ENCODE data around the gene NTN5. TPM values are rescaled to one million over a fixed set of nuclear protein-coding genes. Genes with fewer than 3 reads are reported as not detected.

NTN5 gene
- total RNA-seq, 1 donor from 2014 or later: 0.11 TPM

DNA sequence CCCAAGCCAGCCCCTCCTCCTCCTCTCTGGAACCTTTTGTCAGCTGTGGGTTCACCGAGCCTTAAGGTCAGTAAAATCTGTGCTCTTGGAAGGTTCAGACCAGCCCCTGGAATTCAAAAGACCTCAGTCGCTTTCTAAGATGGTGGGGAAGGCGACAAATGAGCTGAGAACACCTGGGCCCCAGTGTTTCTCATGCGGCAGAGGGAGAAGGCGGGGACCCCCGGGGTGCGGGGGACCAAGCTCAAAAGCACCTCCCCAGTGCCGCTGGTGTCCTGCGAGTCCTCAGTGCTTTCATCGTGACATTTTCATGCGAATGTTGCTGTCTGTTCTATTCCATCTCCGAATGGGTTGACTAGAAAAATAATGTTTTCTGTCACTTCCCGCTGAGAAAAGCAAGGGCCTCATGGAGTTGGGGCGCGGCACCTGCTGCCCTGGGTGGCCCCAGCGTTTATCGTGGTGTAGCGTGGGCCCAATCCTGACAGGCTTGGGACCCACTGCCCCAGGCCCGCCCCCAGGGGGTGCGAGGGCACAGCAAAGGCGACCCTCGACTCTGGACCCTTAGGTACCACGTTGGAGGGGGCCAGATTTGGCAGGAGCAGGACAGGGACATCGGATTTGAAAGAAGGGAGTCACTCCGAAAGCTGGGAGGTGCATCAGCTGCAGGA, 751 bp upstream of the NTN5 start:
- no peak overlapping the region for H3K4me3 Mint-ChIP-seq (ENCODE audit: unreplicated experiment)
- H3K4me2 ChIP-seq (ENCODE audit: low read length): no peak overlapping the region

DNA sequence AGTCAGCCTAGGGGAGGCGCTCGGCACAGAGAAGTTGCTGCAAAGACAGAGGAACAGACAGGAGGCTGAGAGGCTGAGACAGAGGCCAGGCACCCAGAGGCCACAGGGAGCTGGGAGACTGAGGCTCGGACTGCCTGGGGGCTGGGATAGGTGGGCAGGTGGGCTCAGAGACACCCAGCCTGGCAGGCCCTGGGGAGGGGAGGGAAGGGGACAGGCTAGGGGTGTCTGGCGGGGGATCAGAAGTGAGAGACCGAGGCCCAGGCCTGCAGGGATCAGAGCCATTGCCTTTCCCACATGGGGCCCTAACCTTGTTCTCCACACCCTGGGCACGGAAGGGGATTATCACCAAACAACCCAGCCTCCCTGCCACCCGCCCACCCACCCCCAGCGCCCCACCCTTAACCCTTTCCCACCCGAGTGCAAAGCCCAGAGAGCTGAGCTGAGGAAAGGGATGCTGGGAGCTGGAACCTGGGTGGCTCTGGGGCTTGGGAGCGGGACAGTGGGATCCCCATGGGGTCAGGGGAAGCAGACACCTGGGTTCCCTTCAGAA, 1.3 kb downstream of the NTN5 start:
- no peaks in the 10 kb centered on the region for H3K79me2 ChIP-seq (ENCODE audit: insufficient read depth, low read length)
- DNase-seq (ENCODE audit: low read depth) (no peak), FAIRE-seq (no peak)
- H3K27me3 ChIP-seq (ENCODE audit: insufficient read depth, low read length): no peaks in the 10 kb centered on the region
- Mint-ChIP-seq H3K4me1 (ENCODE audit: low read depth, unreplicated experiment) (no peaks in the 10 kb centered on the region), H3K27me3 (ENCODE audit: low read depth, unreplicated experiment) (peaks cover 31% of the 10 kb centered on the region), H3K27ac (ENCODE audit: unreplicated experiment) (no peak overlapping the region), H3K36me3 (ENCODE audit: low read depth, unreplicated experiment) (no peaks in the 10 kb centered on the region), H3K4me3 (ENCODE audit: unreplicated experiment) (no peak overlapping the region), H3K9me3 (ENCODE audit: unreplicated experiment) (no peaks in the 10 kb centered on the region)
- H3K4me3 ChIP-seq (ENCODE audit: insufficient read depth, low read depth, low read length): no peak overlapping the region
- H4K20me1 ChIP-seq (ENCODE audit: insufficient read depth, low read length): no peaks in the 10 kb centered on the region
- H3K9ac ChIP-seq (ENCODE audit: low read length): no peak overlapping the region
- H3K4me1 ChIP-seq (ENCODE audit: insufficient read depth, low read length): no peaks in the 10 kb centered on the region
- H3K4me2 ChIP-seq (ENCODE audit: low read length): no peak overlapping the region
- H3K36me3 ChIP-seq (ENCODE audit: insufficient read depth, low read length): no peaks in the 10 kb centered on the region
- peaks cover 3% of the 10 kb centered on the region for H3K9me3 ChIP-seq (ENCODE audit: insufficient read depth, low read depth, low read length)
- H3K27ac ChIP-seq (ENCODE audit: low read depth, low read length): no peak overlapping the region
- TF ChIP-seq EZH2 (IDR thresholded peaks at IDR 0.05; ENCODE audit: insufficient read depth, low read length): no peak
- no peak overlapping the region for H2AFZ ChIP-seq (ENCODE audit: low read depth, low read length)

More for the DNA sequence above, 751 bp upstream of the NTN5 start:
- H3K4me1 ChIP-seq (ENCODE audit: insufficient read depth, low read length): no peaks in the 10 kb centered on the region
- H3K4me3 ChIP-seq (ENCODE audit: insufficient read depth, low read depth, low read length): no peak overlapping the region
- Mint-ChIP-seq H3K27me3 (ENCODE audit: low read depth, unreplicated experiment) (peaks cover 34% of the 10 kb centered on the region), H3K27ac (ENCODE audit: unreplicated experiment) (no peak overlapping the region), H3K36me3 (ENCODE audit: low read depth, unreplicated experiment) (no peaks in the 10 kb centered on the region), H3K4me1 (ENCODE audit: low read depth, unreplicated experiment) (no peaks in the 10 kb centered on the region), H3K9me3 (ENCODE audit: unreplicated experiment) (no peaks in the 10 kb centered on the region)
- TF ChIP-seq, protein P1, sequence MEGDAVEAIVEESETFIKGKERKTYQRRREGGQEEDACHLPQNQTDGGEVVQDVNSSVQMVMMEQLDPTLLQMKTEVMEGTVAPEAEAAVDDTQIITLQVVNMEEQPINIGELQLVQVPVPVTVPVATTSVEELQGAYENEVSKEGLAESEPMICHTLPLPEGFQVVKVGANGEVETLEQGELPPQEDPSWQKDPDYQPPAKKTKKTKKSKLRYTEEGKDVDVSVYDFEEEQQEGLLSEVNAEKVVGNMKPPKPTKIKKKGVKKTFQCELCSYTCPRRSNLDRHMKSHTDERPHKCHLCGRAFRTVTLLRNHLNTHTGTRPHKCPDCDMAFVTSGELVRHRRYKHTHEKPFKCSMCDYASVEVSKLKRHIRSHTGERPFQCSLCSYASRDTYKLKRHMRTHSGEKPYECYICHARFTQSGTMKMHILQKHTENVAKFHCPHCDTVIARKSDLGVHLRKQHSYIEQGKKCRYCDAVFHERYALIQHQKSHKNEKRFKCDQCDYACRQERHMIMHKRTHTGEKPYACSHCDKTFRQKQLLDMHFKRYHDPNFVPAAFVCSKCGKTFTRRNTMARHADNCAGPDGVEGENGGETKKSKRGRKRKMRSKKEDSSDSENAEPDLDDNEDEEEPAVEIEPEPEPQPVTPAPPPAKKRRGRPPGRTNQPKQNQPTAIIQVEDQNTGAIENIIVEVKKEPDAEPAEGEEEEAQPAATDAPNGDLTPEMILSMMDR (IDR thresholded peaks at IDR 0.05; ENCODE audit: insufficient read depth, low read depth, low read length): no peak
- TF ChIP-seq EZH2 (IDR thresholded peaks at IDR 0.05; ENCODE audit: insufficient read depth, low read length): no peak
- DNase-seq (ENCODE audit: low read depth) (no peak), FAIRE-seq (no peak)
- H3K9me3 ChIP-seq (ENCODE audit: insufficient read depth, low read depth, low read length): peaks cover 3% of the 10 kb centered on the region
- H2AFZ ChIP-seq (ENCODE audit: low read depth, low read length): no peak overlapping the region
- H3K36me3 ChIP-seq (ENCODE audit: insufficient read depth, low read length): no peaks in the 10 kb centered on the region
- peaks cover 3% of the 10 kb centered on the region for H3K27me3 ChIP-seq (ENCODE audit: insufficient read depth, low read length)
- H3K27ac ChIP-seq (ENCODE audit: low read depth, low read length): no peak overlapping the region
- H4K20me1 ChIP-seq (ENCODE audit: insufficient read depth, low read length): no peaks in the 10 kb centered on the region
- H3K79me2 ChIP-seq (ENCODE audit: insufficient read depth, low read length): no peaks in the 10 kb centered on the region
- no peak overlapping the region for H3K9ac ChIP-seq (ENCODE audit: low read length)

DNA sequence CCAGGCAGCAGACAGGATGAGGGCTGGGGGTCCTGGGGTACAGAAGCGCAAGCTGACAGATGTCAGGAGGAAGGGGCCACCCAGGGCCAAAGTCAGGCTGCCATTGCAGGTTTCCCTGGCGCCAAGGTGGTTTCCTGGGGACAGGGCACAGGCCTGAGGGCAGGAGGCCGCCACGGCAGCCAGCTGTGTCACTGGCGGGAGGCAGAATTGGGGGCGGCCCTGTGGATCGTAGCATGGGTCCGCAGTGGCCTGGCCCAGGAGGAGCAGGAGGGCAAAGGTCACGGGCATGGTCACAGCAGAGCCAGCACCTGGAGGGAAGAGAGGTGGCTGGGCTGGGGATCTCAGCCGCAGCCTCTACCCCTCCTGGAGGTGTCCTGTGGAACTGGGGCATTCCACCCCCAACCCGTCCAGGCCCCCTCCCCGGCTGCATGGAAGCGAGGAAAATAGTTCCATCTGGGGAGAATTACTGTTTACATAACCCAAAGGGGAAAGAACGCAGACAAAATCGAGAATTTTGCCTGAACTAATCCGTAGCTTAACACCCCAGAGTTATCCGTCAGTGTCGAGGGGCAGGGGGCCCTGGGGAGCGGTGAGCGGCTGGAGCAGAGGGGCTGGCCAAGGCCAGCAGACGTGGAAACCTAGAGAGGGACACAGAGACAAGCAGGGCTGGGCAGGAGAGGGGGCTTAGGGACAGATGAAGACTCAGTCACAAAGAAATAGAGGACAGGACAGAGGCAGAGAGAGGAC, 1.9 kb downstream of the NTN5 start:
- H3K9me3 ChIP-seq (ENCODE audit: insufficient read depth, low read depth, low read length): peaks cover 3% of the 10 kb centered on the region
- no peaks in the 10 kb centered on the region for H3K36me3 ChIP-seq (ENCODE audit: insufficient read depth, low read length)
- Mint-ChIP-seq H3K9me3 (ENCODE audit: unreplicated experiment) (no peaks in the 10 kb centered on the region), H3K36me3 (ENCODE audit: low read depth, unreplicated experiment) (no peaks in the 10 kb centered on the region), H3K27ac (ENCODE audit: unreplicated experiment) (no peak overlapping the region), H3K27me3 (ENCODE audit: low read depth, unreplicated experiment) (peaks cover 26% of the 10 kb centered on the region), H3K4me1 (ENCODE audit: low read depth, unreplicated experiment) (no peaks in the 10 kb centered on the region), H3K4me3 (ENCODE audit: unreplicated experiment) (no peak overlapping the region)
- no peak overlapping the region for H3K4me2 ChIP-seq (ENCODE audit: low read length)
- H2AFZ ChIP-seq (ENCODE audit: low read depth, low read length): no peak overlapping the region
- FAIRE-seq: no peak
- no peaks in the 10 kb centered on the region for H3K4me1 ChIP-seq (ENCODE audit: insufficient read depth, low read length)
- H3K79me2 ChIP-seq (ENCODE audit: insufficient read depth, low read length): no peaks in the 10 kb centered on the region
- no peak overlapping the region for H3K27ac ChIP-seq (ENCODE audit: low read depth, low read length)
- no peaks in the 10 kb centered on the region for H3K27me3 ChIP-seq (ENCODE audit: insufficient read depth, low read length)
- no peaks in the 10 kb centered on the region for H4K20me1 ChIP-seq (ENCODE audit: insufficient read depth, low read length)
- DNase-seq (ENCODE audit: low read depth): no peak
- no peak overlapping the region for H3K9ac ChIP-seq (ENCODE audit: low read length)
- no peak overlapping the region for H3K4me3 ChIP-seq (ENCODE audit: insufficient read depth, low read depth, low read length)
- TF ChIP-seq, protein P1 (IDR thresholded peaks at IDR 0.05; ENCODE audit: insufficient read depth, low read depth, low read length): no peak
- TF ChIP-seq EZH2 (IDR thresholded peaks at IDR 0.05; ENCODE audit: insufficient read depth, low read length): no peak
